DMS 273 (cell line): ENCODE results near the gene SHANK3.

Experiments used
- DNase-seq: peaks from one replicate; lab custom pipeline; 2025; ENCODE audit not compliant: unreplicated experiment; lab: John Stamatoyannopoulos, UW

Gene SHANK3

GRCh38 chr22:50698546-50698945 is 25.9 kb downstream of the SHANK3 start:
- DNase-seq, result no peak

GRCh38 chr22:50699001-50699755 is 26.6 kb downstream of the SHANK3 start:
- DNase-seq, result no peak

GRCh38 chr22:50699756-50700386 is 27.2 kb downstream of the SHANK3 start:
- peak; percentile 29 for DNase-seq

- no peak for DNase-seq
Observed at GRCh38 chr22:50700387-50701075, 27.9 kb downstream of the SHANK3 start.

- no peak for DNase-seq
Observed at GRCh38 chr22:50701076-50701419, 28.4 kb downstream of the SHANK3 start.

- DNase-seq, result no peak
Observed at GRCh38 chr22:50701428-50702154, 29.0 kb downstream of the SHANK3 start.

GRCh38 chr22:50702261-50702671 is 29.6 kb downstream of the SHANK3 start:
- DNase-seq, result no peak

- DNase-seq, result no peak
Observed at GRCh38 chr22:50702821-50703725, 30.4 kb downstream of the SHANK3 start.

GRCh38 chr22:50703726-50704509 is 31.3 kb downstream of the SHANK3 start:
- DNase-seq, result no peak

GRCh38 chr22:50704510-50705218 is 32.0 kb downstream of the SHANK3 start:
- no peak for DNase-seq

GRCh38 chr22:50705219-50705691 is 32.6 kb downstream of the SHANK3 start:
- DNase-seq, result peak; percentile 90

- no peak for DNase-seq
Observed at GRCh38 chr22:50705851-50706351, 33.3 kb downstream of the SHANK3 start.

- DNase-seq, result no peak
Observed at GRCh38 chr22:50706481-50707125, 34.0 kb downstream of the SHANK3 start.

- DNase-seq, result no peak
Observed at GRCh38 chr22:50708474-50708873, 35.9 kb downstream of the SHANK3 start.

GRCh38 chr22:50708996-50709395 is 36.4 kb downstream of the SHANK3 start:
- DNase-seq, result no peak

- DNase-seq, result no peak
Observed at GRCh38 chr22:50710221-50710620, 37.6 kb downstream of the SHANK3 start.

- no peak for DNase-seq
Observed at GRCh38 chr22:50710886-50711285, 38.3 kb downstream of the SHANK3 start.
